HG02623 (cell line): ENCODE data around the gene MESP2.

Experiments used
- ATAC-seq: cut with Tn5 transposase; IDR thresholded peaks from one replicate; pipeline ENCODE4 v1.9.1; 2021; ENCODE audit warnings: moderate library complexity; ENCODE audit not compliant: unreplicated experiment

MESP2 gene

DNA sequence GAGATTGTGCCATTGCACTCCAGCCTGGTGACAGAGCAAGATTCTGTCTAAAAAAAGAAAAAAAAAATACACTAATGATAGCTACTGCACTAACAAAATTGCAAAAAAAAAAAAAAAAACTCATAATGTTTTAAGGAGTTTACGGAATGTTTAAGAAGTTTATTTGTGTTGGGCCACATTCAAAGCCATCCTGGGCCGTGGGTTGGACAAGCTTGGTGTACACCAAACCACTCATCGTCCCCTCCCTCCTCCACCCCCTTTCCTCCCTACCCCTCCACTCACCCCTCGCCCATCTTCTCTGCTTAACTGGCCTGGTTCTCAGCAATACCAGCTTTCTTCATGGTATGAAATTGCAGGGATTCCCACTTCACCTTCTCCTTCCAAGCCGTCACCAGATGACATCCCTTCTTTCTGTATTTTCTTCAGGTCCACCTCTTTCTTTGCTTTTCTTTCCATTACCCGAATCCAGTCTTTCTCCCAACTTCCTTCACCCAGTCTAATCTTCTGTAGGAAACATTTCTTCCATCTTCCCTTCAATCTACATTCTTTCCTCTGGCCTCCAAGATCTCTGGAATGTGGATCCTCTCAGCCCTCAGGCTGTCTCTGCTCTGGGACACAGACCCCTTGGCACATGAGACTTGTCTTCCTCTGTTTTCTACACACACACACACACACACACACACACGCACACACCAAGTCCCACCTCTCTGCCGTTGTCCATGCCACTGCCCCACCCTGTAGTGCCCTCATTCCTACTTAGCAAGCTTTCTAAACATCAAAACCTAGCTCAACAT lies 21.6 kb upstream of the MESP2 start:
- no peak for ATAC-seq

DNA sequence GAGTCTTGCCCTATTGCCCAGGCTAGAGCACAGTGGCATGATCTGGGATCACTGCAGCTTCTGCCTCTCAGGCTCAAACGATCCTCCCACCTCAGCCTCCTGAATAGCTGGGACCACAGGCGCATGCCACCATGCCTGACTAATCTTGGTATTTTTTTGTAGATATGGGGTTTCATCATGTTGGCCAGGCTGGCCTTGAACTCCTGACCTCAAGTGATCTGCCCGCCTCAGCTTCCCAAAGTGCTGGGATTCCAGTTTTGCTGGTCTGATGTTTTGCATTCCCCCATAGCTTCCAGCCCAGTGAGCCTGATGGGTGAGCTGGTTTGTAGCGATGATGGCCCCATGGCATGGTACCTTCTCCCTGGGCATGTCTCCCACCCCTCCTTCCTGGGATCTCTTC lies 20.4 kb upstream of the MESP2 start:
- ATAC-seq = no peak

DNA sequence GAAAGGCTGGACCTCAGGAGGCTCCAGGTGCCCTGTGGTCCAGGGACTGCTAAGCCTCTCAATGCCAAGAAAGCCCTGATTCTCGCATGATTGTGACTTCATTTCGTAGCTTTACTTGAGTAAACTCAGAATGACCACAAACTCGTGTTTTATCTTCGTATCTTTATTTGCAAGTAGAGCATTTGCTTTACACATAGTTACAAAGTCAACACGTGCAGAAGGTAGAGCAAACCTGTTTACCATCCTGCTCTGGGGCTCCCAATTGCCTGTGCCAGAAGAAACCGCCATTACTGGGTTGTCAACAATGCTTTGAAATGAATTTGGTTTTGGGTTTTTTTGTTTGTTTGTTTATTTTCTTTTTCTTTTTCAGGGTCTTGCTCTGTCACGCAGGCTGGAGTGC lies 19.2 kb upstream of the MESP2 start:
- no peak for ATAC-seq

DNA sequence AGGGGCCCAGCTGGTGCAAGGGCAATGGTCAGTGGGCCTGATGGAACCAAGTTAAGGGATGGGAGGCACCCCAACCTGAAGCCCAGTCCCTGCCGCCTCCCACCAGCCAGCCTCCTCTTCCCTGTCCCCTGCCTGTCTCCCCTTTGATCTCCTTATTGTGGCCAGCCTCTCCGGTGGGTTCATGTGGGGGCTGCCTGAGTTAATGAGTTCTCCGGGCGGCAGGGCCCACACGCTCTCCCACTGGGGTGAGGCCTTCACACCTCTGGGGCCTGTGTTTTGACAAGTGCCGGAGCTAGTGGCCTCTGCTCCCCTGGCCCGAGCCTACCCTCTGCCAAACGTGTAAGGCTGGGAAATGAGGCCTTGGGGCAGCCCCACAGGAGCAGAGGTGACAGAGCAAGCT lies 17.8 kb upstream of the MESP2 start:
- ATAC-seq = no peak

DNA sequence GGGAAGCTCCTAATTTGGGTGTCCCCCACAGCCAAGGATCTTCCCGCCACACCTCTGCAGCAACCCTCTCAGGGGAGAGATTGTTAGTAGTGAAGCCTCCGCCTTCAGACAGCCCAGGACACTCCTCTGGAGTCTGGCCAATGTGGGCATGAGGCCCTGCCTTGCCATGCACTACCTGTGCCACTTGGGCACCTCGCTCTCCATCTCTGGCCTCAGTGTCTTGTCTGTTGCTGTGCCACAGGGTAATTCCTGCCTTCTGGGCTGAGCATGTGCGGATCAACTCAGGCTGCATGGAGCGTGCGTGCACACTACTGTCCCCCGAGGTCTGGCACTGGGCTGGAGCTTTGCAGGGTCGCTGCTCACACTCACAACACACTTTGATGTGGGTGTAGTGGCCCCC lies 17.2 kb upstream of the MESP2 start:
- ATAC-seq = no peak

DNA sequence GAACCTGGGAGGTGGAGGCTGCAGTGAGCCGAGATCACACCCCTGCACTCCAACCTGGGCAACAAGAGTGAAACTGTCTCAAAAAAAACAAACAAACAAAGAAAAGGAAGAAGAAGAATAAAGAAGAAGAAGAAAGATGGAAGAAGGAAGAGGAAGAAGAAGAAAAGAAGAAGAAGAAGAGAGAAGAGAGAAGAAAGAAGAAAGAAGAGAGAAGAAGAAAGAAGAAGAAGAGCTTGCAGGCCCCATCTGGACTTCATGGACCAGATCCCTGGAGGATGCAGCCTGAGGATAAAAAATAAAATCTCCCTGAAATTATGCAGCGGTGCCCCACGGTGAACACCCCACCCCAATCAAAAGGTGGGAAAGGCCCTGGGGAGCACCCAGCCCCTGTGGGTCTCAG lies 16.3 kb upstream of the MESP2 start:
- no peak for ATAC-seq

DNA sequence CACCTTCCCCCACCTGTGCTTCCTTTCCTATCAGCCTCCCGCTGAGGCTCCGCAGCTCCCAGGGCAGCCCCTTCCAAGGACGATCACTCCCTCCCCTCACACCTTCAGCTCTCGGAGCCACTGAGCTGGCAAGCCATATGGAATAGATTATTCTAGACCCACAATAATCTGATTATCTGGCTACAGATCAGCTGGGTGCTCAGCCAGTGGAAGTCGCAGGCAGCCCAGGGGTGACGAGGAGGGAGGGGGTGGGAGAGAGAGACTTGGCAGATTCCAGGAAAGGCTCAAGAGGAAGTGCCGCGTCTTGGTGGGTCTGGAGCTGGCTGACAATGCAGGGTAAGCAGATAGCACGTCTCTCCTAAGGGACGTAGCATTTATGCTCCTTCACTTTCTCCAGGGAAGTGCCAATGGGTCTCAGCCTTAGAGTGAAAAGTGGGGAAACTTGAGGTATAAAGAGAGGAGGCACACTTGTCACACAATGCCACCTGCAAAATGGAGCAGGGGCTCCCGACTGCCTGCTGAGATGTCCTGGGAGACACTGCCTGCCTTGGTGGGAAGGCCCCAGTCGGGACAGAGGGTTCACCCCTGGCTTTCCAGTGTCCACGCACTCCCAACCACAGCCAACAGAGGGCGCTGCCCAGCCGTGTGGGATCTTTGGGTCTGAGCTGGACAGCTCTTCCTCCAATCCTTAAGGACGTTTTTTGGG lies 15.7 kb upstream of the MESP2 start:
- ATAC-seq = no peak

DNA sequence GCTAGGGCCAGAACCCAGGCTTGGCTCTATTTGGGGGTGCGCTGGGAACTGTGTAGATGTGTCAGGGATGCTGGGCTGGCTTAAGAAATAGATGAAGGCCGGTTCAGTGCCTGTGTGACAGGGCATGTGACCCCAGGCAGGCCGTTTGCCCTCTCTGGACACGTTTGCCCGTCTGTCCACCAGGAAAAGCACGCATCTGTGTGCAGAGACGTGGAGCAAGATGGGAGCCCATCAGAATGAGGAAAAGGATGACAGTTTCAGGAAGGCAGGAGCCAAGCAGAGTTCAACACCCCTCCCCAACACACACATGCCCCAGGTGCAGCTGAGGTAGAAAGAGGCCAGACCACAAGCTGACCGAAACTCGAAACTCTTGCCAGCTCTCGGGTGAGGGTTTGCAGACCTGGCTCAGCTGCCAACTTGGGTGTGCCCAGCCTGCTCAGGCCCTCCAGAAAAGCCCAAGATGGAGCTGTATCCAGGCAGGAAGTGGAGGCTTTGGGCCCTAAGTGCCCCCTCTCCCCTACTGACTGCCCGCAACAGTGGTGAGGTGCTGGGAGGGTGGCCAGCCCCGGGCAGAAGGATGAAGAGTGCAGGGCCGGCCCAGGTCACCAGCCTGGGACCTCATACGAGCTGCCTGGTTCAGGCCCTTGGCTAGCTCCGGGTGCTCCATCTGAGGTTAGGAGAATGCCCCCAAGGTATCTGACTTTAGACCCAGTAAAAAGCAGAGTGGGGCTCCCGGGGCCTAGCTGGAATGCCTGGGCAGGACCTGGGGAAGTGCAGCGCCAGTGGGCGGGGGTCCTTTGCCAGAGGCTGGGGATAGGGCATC lies 14.9 kb upstream of the MESP2 start:
- no peak for ATAC-seq

DNA sequence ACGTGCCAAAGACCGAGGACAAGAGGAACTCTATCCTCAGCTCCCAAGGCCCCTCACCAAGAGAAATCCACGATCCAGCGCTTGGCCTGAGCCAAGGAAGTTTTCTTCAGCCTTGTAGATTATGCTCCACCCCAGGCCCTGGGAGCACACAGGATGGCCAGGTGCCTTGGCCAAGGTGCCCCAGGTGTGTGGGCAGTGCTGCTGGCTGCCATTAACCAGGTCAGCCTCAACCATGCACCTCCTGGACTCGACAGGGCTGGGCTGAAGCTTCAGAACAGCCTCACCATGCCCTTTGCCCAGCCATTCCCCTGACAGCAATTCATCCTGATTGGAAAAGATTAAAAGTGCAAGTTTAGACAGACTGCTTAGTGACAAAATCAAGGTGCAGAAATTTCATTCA lies 14.2 kb upstream of the MESP2 start:
- no peak for ATAC-seq

DNA sequence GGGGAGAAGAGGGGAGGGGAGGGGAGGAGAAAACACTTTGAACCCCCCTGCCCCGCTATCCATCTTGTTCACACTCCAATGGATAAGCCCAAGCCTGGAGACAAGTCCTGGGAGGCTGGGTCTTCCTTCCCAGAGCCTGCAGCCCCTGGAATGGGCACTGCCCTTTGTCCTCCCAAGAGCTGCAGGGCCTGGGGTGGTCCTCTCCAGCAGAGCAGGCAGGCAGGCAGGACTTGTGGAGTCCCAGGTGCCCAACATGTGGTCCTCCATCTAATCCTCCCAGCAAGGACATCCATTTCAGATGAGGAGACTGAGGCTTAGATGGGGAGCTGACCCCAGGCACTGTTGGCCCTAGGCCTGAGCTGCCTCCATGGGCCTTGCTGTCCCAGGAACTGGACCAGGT lies 10.4 kb upstream of the MESP2 start:
- ATAC-seq = no peak

DNA sequence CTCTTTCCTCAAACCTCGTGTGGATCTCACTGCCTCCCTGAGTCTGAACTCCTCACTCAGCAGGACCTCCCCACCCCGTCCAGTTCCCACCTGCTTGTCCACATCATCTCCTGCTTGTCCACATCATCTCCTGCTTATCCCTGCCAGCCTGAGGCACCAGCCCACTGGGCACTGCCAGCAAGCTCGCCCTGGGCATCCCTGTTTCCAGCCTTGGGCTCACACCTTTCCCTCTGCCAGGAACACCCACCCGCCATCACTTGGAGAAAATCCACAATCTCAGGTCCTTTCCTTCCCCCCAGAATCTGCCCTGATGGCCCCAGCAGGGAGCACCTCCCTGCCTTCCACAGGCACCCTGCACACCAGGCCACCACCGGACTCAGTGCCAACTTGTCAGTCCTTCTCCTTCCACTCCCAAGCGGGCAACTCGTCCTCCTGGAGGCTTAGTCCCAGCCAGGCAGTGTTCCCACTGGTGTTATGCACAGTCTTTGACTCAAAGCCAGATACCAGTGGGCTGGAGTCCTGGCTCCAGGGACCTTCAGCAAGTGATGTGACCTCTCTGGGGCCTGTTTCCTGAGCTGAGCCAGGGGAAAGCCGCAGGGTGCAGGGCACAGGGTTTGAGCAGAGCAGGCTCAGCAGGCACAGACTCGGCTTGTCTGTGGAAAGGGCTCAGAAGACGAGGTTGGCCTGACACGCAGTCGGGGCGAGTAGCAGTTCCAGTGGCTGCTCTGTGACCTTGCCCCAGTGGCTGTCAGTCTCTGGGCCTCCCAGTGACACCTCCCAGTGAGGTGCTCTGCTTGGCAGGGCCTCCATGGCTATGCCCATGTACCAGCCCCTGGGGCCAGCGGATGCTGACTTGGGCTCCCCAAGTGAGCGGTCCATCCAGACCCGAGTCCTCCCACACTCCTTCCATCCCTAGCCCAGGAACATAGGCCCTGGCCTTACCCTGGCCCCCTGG lies 9.5 kb upstream of the MESP2 start:
- ATAC-seq = no peak

DNA sequence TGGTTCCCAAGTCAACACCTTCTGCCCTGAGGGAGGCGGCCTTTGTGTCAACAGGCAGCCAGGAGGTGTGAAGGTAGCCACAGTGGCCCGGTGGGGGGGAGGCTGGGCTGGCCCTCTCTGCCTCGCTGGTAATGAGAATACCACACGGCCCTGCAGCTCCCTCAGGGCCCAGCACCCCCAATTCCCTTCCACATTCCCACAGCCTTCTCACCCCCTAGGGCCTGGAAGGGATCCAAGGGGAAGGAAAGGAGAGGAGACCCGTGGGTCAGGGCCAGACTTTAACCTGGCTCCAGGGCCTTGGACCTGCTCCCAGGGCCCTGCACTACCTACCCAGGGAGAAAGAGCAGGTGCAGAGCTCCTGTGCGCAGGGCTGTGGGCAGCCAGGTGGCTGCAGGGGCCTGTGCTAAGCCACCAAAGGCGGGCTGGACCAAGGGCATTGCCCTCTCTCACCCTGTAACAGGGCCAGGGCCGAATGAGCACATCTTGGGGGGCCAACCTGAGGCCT lies 8.7 kb upstream of the MESP2 start:
- no peak for ATAC-seq

DNA sequence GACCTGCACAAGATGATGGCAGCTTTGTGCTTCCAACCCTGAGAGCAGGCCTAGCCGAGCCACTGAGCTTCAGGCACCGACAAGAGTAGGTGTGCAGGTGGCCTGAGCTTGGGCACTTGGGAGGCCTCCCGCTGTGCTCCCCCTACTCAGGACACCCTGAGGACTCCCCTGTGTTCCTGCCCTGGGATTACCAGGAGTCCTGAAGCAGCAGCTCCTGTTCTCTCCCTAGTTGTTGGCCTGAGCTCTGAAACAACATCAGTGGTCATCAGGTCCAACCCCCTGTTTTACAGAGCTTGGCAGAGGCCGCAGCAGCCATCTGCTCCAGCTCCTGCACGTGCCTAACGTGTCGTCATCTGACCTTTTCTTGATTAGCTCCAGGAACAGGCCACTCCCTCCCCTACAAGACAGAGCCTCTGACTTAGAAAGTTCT lies 8.0 kb upstream of the MESP2 start:
- ATAC-seq = no peak

DNA sequence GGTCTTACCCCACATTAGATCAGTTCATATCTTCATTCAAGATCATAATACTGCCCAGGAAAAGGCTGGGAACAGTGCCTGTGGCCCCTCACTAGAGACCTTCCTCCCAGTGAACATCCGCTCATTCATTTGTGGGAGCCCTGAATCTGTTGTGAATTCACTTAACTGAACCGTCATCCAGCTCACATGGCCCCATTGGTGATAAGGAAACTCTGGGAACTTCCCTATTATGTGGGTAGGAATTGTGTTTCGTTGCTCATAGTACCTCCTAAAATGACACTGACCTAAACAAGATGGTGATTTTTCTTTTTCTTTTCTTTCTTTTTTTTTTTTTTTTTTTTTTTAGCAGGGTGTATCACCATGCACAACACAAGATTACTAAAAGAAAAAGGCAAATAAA lies 6.8 kb upstream of the MESP2 start:
- ATAC-seq = no peak

DNA sequence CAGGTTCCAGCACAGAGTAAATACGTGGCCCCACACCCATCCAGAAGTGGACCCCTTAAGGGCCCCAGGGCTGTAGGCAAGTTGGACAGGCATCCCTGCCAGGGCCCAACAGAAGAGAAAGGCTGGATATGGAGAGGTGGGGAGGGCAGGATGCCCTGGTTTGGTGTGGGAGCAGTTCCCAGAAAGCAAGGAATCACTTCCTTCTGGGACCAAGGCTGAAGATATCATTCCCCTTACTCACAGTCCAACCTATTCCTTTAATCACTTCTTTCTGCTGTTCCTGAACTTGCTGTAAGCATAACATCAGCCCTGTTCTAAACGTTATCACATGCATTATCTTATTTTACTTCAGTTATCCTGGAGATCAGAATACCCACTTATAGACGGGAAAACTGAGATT lies 6.1 kb upstream of the MESP2 start:
- ATAC-seq = no peak

DNA sequence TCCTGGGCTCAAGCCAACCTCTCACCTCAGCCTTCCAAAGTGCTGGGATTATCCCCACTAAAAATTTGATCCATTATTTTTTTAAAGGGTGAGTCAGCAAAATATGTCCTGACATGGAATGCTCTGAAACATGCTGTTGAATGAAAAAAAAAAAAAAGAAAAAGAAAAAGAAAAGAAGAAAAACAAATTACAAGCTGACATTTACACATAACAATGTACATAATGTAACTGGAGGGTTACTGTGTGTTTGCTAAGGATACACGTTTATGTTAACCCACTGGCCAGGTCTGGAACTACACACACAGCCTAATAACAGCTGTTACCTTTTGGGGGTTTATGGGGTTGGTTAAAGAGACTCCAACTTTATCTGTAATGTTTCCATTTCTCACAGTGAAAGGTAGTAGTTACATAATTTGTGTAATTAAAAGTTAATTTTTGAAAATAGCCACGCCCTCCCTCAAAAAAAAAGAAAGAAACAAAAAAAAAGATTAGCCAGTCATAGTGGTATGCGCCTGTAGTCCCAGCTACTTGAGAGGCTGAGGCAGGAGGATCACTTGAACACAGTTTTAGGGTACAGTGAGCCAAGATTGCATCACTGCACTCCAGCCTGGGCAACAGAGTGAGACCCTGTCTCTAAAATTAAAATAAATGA lies 3.1 kb upstream of the MESP2 start:
- no peak for ATAC-seq

DNA sequence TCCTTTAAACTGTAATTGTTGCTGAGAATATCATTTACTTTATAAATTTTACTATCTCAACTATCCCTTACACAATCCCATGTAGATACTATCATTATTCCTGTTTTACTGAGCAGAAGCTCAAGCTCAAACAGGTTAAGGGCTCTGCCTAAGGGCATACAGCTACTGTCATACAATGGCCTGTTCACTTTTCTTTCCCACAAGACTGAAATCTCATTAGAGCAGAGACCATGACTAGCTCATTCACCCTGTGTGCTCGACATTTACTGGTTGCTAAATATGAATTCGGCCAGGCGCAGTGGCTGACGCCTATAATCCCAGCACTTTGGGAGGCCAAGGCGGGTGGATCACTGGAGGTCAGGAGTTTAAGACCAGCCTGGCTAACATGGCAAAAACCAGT lies 1.6 kb upstream of the MESP2 start:
- no peak for ATAC-seq

DNA sequence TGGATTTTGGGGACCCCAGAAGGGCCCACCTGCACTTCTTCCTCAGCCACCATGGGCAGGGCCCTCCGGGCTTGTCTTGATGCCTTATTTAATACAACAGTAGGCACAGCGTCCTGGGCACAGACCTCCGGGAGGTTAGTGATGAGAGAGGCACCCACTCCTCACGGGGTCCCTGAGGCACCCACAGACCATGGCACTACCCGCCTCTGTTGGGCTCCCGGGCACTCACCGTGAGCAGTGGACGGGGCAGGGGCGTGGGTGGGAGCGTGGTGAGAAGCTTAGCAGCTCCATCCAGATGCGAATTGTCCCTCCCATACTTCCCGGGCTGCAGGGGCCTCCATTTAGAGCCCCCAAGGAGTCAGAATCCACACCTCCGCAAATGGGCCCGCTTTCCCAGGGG lies 317 bp upstream of the MESP2 start:
- no peak for ATAC-seq

DNA sequence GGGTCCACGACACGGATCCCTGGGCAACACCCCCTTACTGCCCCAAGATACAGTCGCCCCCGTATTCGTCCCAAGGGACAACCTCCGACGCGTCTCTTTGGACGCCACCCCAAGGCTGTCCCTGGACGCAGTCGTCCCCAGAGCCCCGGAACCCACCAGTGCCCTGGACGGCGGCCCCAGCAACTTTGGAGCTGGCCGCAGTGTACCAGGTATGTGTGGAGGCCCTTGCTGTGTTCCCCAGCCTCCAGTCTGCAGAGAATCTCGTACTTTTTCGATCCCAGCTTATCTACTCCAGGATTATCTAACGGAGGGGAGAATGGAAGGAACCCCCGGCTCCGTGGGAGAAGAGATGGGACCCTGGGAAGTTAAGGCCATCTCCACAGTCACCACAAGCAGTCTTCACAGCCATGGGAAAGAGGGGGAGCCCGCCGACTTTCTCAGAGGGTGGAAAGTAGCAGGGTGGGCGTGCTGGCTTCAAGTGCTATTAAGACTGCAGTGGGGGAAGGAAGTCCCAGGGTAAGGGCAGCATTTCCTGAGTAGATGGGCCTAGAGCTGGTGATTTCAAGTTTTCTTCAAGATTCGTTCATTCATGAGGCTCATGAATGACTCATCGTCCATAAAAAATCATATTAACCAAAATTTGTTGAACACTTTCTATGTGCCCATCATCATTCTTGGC lies 1.1 kb downstream of the MESP2 start:
- no peak for ATAC-seq
